ENCODE measurements around the gene RIPOR2.
A peak's percentile ranks its signal among the peaks of the same experiment; 100 is the strongest.

Gene RIPOR2, protein sequence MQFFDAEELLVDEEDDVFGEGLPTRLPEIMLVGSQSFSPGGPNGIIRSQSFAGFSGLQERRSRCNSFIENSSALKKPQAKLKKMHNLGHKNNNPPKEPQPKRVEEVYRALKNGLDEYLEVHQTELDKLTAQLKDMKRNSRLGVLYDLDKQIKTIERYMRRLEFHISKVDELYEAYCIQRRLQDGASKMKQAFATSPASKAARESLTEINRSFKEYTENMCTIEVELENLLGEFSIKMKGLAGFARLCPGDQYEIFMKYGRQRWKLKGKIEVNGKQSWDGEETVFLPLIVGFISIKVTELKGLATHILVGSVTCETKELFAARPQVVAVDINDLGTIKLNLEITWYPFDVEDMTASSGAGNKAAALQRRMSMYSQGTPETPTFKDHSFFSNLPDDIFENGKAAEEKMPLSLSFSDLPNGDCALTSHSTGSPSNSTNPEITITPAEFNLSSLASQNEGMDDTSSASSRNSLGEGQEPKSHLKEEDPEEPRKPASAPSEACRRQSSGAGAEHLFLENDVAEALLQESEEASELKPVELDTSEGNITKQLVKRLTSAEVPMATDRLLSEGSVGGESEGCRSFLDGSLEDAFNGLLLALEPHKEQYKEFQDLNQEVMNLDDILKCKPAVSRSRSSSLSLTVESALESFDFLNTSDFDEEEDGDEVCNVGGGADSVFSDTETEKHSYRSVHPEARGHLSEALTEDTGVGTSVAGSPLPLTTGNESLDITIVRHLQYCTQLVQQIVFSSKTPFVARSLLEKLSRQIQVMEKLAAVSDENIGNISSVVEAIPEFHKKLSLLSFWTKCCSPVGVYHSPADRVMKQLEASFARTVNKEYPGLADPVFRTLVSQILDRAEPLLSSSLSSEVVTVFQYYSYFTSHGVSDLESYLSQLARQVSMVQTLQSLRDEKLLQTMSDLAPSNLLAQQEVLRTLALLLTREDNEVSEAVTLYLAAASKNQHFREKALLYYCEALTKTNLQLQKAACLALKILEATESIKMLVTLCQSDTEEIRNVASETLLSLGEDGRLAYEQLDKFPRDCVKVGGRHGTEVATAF

DNA sequence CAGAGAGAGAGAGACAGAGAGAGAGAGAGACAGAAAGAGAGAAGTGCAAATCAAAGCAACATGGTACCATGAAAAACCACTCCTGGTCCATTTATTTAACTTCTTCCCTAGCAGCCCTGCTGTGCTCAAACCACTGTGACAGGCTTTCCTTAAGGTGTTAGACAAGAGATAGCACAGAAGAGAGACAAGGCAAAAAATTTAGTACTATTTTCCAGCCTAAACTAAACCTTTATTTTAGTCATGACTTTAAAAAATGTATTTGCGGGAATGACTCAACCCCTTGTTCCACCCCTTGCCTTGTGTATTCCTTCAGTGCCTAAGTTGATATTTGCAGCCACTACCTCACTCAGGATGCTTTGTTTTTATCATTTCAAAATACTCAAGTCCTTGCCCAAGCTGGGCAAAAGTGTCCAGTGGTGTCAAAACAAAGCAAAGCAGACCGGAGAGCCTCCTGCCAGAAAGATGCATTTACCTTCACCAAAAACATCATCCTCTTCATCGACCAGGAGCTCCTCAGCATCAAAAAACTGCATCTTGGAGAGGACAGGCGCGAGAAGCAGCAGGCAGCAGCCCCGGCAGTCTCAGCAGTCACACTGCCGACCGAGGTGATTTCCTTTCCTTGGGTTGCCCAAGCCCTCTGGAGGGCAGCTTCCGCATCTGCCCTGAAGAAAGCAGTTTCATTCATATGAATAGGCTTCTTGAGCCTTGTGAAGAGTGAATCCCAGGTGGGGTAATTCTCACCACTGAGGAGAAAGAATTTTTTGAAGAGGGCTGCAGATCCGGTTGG is at the start of gene RIPOR2:
TSS of gene RIPOR2 (minus strand) at position 595 of the 787 bp plus-strand sequence. CDS start at position 533, 62 bp downstream.
- DNase-seq (ENCODE audit: low spot score) = peak; percentile 86

DNA sequence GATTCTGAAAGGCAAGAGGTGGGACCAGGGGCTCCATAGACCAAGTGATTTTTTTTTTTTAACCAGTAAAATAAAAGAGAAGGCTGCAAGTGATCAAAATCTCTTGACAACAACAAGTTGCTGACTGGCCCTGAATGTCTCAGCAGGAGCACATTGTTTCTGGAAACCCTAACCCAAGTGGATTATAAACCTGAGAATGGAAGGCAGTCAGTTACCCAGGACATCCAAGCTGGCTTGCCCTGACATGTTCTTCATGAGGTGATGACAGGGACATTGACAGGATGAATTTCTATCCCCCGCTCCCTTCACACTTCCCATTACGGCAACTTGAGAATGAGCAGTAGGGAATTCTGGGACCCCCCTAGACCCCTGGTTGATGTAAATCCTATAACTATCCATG is 49.6 kb upstream of the RIPOR2 start:
- DNase-seq (ENCODE audit: low spot score) = no peak

DNA sequence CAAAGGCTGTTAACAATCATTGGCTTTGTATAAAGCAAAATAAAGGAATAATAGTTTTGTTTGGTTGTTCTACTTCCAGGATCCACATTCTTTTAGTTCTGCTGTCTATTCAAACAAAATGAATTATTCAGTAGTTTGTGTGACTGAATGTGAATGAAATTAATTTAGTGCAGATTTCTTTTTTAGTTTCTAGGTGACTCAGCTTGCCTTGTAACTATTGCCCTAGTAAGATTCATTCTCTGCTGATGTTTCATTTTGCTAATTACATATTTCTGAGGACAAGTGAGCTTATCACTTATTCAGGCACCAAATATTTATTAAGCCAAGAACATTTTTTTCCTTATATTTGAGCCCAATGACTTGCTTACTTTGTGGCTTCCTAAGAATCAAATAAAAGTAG is 46.5 kb upstream of the RIPOR2 start:
- no peak for DNase-seq (ENCODE audit: low spot score)

DNA sequence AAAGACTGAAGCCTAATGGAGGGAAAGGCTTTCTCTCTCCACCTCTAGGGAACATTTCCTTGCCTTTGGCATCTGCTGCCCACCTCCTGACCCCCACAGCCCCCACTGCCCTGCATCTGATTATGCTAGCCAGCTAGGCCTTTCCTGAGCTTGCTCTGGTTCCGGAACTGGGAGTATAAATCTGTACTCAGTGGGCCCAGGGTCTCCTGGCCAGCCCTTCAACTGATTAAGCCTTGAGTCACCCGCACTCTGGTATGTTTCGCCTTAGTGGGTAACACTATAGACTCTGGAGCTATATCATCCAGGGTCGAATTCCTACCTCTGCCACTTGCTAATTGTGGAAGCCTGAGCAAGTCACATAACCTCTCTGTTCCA is 45.6 kb upstream of the RIPOR2 start:
- no peak for DNase-seq (ENCODE audit: low spot score)

DNA sequence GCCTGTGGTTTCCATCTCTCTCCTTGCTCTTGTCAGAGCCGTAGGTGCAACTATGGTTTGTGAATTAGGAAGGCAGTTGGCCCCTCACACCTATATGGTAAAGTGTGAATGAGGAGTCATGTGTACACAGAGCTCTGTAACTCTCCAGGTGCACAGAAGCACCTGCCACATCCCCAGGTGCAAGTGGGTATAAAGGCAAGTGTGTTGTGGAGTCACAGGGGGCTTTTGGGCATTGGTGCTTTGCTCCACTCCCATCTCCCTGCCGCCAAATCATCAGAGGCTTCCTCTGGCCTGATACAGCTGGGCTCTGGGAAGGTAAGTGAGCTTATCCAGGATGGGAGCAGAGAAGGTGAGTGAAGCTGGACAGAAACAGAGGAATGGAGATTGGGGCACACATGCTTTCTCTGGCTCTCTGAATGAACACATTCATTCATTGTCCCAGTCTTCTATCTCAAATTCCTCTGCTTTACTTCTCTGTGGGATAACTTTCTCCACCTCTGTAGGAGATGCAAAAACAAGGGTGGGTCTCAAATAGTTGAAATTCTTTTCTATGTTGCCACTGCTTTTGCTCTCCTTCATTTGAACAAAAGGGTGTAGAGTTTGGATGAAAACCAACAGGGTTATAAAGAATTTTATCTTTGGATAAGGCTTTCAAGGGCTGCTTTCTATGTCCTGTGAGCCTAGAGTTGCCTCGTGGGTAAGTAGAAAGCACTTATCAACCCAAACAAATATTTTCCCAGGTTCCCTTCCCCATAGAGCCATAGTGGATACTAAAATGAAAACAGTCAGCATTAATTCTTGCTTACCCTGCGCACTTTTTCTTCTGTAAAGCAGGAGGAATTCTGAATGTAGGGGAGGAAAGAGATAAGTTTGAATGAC is 45.0 kb upstream of the RIPOR2 start:
- no peak for DNase-seq (ENCODE audit: low spot score)

DNA sequence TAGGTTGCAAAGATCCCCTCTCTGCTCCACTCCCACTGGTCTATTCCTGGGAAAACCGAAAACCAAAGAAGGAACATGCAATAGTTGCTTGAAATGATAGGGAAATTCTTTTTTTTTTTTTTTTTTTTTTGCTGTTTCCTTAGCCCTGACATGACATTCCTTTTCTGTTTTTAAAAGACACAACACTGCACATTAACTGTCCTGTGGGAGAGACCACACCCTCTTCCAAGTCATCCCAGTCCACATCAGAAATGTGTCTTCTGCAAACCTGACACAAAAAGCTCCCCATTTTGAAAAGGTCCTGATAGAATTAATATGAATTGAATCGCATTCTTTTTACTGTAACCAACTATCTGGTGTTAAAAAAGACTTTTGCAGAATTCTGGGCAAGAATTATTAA is 43.4 kb upstream of the RIPOR2 start:
- no peak for DNase-seq (ENCODE audit: low spot score)

DNA sequence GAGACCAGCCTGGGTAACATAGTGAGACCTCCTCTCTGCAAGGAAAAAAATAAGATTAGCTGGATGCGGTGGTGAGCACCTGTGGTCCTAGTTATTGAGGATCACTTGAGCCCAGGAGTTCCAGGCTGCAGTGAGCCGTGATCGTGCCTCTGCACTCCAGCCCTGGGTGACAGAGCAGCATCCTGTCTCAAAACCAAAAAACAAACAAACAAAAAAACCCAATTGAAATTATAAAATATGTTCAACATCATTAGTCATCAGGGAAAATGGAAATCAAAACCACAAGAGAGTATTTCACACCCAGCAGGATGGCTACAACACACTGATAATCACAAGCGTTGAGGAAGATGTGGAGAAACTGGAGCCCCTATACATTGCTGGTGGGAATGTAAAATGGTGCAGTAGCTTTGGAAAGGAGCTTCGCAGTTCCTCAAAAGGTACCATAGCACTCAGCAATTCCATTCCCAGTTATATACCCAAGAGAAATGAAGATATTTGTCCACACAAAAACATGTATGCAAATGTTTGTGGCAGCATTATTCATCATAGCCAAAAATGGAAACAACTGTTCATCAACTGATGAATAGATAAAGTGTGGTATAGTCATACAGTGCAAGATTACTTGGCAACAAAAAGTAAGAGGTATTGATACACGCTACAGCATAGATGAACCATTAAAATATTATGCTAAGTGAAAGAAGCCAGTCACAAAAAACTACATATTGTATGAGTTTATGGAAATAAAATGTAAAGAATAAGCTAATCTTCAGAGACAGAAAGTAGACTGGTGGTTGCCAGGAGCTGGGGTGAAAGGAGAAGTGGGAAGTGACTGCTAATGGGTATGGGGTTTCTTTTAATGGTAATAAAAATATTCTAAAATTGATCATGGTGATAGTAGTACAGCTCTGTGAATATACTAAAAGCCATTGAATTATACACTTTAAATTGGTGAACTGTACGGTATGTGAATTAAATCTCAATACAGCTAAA is 38.7 kb upstream of the RIPOR2 start:
- peak; percentile 47 for DNase-seq (ENCODE audit: low spot score)

DNA sequence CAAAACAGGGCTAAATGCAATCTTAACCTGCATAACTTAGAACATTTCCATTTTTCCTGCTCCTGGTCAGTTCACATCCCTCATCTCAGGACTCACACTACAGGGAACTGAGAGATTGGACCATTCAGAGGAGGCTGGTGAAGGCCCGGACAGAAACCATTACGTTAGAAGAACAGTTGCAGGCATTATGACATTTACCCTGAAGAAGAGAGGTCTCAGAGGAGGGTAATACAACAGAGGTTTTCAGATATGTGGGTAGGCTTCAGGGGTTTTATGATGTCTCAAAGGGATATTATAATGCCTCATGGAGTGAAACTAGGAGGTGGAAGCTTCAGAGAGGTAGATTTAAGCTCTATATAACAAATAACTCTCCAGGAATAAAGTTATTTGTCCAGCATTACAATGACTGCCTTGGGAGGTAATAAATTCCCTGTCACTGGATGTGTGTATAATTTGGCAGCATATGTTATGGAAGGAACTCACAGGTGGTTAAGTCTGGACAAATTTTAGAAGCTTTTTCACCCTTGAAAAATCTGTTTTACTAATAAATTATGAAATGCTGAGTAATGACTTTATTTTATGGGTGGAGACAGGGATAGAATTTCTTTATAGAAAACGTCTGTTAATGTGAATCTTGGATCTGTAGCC is 36.7 kb upstream of the RIPOR2 start:
- DNase-seq (ENCODE audit: low spot score) = no peak

DNA sequence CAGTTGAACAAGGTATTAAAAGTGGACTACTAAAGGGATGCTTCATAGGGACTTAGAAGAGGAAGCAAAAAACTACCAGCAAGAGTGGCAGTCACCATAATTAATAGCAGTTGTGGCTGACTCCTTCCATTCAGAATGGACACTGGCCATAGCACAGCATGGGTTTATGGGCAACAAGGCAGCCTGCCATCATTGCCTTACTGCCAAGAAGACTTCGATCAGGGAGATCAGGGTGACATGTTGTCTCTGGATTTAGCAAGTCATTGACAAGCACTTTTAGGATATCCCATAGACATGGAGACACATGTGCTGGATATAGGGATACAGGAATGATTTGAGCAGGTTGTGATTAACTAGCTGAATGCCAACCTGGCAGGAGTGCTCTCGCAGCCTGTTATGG is 35.3 kb upstream of the RIPOR2 start:
- no peak for DNase-seq (ENCODE audit: low spot score)

DNA sequence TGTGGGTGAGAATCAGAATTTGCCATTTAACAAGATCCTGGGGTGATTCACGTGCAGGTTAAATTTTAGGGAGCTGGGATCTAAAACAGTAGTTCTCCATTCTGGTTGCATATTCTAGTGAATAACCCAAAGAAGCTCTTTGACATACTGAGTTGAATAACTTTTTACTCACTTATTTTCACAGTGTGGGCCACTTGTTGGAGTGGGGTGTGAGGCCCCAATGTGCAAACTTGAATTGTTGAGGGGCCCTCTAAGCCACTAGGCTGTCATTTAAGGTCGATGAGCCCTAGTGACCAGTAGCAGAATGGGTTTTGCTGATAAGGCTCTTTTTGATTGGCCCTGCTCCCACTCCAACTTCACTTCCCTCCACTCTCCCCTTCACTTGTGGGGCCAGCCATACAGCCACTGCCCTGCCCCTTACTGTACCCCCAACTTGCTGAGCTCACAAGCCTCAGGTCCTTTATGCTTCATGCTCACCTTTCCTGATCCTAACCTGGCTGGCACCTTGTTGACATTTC is 33.6 kb upstream of the RIPOR2 start:
- no peak for DNase-seq (ENCODE audit: low spot score)

DNA sequence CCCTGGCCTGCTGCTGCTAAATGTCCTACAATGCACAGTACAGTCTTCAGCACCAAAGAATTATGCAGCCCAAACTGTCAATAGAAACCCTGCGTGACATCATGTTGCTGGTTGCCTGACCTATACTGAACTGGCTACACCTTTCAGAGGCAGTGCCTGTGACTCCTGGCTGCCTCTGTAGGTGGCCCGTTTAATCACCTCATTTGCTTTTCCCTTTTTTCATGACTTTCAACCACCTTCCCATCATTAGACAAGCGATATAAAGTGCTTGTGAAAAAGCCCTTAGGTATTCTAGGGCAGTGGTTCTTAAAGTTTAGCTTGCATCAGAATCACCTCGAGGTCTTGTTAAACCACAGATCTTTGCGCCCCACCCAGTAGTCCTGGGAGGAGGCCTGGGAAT is 33.0 kb upstream of the RIPOR2 start:
- DNase-seq (ENCODE audit: low spot score) = no peak

DNA sequence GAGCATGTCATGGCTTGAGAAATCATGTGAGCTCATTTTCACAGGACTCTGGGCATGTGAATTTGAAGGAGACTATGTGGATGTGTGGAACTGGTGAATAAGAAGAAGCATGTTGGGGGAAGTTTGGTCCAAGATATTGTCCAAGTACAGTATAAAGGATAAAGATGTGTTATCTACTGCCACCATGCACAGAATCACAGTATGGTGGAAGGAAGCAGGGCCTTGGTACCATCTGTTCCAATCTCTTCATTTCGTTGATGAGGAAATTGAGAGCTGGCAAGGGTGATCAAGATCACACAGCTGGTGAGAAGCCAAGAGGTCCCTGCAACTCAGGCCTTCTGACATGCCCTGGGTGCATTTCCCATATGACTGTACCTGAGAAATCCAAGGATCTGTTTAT is 31.5 kb upstream of the RIPOR2 start:
- DNase-seq (ENCODE audit: low spot score) = no peak

DNA sequence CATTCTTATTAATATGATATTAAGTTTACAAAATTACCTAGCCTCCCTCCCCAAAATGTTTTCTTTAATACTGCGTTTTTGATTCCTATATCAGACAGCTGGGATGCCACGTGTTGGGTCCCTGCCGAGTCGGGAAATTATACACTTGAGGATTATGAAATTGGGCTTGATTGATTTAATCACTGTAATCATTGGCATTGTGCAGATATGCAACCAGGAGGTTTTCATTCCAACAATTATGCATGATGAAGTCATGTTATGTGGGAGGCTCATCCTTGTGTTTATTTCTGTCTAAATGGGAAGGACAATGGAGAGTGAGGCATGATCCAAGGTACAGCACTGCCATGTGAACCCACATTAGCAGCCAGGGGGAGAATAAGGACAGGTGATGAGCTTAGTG is 30.6 kb upstream of the RIPOR2 start:
- no peak for DNase-seq (ENCODE audit: low spot score)

DNA sequence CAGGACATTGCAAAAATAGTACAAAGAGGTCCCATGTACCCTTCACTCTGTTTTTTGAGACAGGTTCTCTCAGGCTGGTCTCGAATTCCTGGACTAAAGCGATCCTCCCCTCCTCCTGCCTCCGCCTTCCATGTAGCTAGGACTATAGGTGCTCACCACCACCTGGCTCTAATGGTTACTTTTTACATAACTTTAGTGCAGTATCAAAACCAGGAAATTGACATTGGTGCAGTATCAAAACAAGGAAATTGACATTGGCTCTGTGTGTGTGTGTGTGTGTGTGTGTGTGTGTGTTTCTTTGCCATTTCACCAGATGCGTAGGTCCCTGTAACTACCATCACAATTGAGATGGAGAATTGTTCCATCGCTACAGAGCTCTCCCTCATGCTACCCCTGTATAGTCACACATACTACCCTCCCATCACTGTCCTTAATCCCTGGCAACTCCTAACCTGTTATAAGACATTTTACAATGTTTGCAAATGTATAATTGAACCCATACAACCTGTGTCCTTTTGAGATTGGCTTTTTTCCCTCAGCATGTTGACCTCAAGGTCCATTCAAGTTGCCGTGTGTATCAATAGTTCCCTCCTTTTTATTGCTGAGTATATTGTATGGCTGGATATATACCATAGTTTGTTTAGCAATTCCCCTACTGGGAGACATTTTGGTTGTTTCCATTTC is 28.3 kb upstream of the RIPOR2 start:
- DNase-seq (ENCODE audit: low spot score) = no peak

DNA sequence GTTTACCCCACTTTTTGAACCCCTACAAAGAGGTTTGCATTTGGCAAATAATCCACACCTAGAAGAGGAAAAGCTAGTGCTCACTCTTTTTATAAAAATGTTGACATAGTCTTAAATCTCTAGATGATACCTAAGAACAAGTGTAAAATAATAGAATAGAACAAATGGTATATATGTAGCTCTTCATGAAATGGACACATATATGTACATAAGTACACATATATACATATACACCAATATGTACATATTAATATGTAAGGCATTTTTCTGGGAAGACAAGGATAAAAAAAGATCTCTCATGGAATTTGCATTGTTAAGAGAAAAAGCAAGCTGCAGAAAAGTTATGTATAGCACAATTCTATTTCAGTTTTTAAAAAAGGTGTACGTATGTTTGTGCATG is 27.6 kb upstream of the RIPOR2 start:
- no peak for DNase-seq (ENCODE audit: low spot score)

DNA sequence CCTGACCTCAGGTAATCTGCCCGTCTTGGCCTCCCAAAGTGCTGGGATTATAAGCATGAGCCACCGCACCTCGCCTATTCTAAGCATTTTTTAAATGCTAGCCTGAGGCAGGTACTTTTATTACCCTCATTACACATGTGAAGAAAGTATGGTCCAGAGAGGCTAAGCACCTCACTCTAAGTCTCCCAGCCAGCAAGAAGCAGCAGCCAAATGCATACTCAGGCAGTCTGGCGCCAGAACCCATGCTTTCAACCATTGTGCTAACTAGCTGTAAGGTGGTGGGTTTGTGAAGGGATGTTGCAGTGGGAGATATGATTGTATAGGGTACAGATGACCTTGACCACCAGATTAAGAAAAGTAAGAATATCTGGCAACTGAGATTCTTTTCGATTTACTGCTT is 26.1 kb upstream of the RIPOR2 start:
- DNase-seq (ENCODE audit: low spot score) = no peak

DNA sequence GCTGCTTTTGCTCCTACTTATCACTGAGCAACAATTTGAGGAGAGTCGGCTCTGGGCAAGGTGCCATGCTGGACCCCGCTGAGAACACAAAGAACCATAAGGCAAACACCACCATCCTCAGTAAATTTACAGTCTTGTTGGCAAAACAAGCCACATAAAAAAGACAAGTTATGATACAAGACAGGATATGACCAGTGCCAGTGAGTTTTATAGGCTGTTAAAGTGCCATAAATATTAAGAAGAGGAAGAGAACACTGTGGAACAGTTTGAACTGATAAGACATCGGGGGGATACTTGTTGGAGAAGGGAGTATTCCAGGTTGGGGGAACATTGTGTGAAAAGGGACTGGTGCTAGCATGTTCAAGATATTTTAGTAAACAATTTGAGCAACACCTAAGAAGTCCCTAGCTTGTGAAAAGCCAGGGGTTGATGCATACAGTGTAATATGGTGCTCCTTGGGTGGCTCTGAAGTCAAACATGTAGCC is 25.3 kb upstream of the RIPOR2 start:
- peak; percentile 34 for DNase-seq (ENCODE audit: low spot score)

DNA sequence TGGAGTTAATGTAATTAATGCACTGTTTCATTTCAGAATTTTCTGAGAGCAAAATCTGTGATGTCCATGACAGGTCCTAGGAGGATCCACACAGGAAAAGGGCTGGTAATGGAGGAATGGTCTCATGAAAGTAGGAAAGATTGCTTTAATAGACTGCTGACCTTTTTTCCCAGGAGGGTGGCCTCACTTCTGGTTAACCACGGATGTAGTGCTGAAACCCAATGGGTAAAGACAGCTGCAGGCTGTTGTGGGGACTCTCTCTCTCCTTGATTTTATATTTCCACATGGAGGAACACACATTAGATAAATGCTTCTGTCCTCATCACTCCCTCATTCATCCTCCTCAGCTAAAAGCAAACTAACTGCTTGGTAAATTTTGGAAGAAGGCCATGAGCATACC is 23.6 kb upstream of the RIPOR2 start:
- no peak for DNase-seq (ENCODE audit: low spot score)

Measured in CD4-positive, alpha-beta T cell treated with Interleukin-6 at 100 ng/mL for 8 hours (primary cell).